ENCODE results near the gene PCDHB11. TPM values are rescaled to one million over a fixed set of nuclear protein-coding genes. Genes with fewer than 3 reads are reported as not detected.
"Not testable (repeated sequence)": the region's sequence is repeated elsewhere in the genome, so short reads cannot be mapped to it uniquely, and the experiment has no call there.

Gene PCDHB11
- not detected for total RNA-seq

DNA sequence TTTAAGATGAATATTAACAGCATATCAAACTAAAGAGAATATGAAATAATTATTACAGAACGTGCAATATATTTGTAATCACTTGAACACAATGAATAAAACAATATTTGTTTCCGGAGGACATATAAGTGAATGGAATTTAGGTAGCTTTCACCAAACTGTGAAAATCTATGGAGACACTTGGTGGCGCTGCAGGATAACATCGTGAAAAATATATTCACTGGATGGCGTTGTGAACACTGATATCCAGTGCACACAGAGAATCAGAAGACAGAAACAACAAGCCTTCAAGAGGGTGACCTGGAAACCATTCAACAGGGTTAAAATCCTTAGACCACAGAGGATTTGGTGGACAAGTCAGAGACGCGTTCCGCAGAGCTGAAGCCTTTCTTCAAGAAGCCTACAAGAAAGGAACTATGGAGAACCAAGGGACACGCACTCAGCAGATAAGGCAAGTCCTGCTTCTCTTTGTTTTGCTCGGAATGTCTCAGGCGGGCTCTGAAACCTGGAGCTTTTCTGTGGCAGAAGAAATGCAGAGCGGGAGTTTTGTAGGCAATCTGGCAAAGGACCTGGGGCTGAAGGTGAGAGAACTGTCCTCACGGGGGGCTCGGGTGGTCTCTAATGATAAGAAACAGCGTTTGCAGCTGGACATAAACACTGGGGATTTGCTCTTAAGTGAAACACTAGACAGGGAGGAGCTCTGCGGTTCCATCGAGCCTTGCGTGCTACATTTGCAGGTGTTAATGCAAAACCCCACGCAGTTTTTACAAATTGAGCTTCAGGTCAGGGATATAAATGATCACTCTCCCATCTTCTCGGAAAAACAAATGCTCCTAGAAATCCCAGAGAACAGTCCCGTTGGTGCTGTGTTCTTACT is at the start of gene PCDHB11:
Gene PCDHB11 (plus strand): TSS at position 269 of the 877 bp plus-strand sequence. CDS start 148 bp downstream, at position 417.
- H3K4me1 Mint-ChIP-seq: no peaks in the 10 kb centered on the region
- ChIA-PET POLR2A (no interaction called here), CTCF (no interaction called here)
- H3K27ac Mint-ChIP-seq: no peak within 1 kb of the TSS
- no peaks in the 10 kb centered on the region for H3K27me3 Mint-ChIP-seq
- DNase-seq: no peak
- peaks cover 2% of the 10 kb centered on the region for H3K36me3 Mint-ChIP-seq (ENCODE audit: low read depth)
- H3K9me3 Mint-ChIP-seq: peaks cover 25% of the 10 kb centered on the region
- no peak within 1 kb of the TSS for H3K4me3 Mint-ChIP-seq

DNA sequence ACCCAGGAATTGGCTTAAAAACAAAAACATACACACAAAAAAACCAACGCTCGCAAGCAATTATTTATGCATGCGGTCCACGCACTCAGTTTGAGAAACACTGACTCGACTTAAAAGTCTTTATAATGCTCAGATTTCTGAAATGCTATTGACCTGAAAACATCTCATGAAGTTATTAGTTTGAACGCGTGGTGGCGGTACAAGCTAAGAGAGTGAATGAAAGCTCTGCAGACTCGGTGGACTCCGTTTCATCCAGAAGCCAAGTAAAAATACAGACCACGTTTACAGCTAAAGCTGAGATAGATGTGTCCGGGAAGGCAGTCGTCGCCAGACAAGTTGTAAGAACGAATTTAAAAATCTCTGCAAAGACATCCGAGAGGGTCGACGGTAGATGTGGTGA is 49.6 kb upstream of the PCDHB11 start, which contains the start of gene PCDHB6:
Gene PCDHB6 (plus strand): TSS at position 246 of the 400 bp plus-strand sequence. CDS start 201 bp downstream, outside the sequence.
- Mint-ChIP-seq H3K4me1 (peaks cover 3% of the 10 kb centered on the region), H3K36me3 (ENCODE audit: low read depth) (peaks cover 4% of the 10 kb centered on the region), H3K27ac (no peak within 1 kb of the TSS), H3K9me3 (peaks cover 14% of the 10 kb centered on the region), H3K4me3 (peak within 1 kb of the TSS; percentile 35), H3K27me3 (peaks cover 16% of the 10 kb centered on the region)
- ChIA-PET POLR2A (no interaction called here), CTCF (interaction anchor here (1.2 kb wide), 1 partner anchor 27 kb away, joined by 3 read pairs; the partner anchor contains the start of gene PCDHB8)
- DNase-seq: no peak

DNA sequence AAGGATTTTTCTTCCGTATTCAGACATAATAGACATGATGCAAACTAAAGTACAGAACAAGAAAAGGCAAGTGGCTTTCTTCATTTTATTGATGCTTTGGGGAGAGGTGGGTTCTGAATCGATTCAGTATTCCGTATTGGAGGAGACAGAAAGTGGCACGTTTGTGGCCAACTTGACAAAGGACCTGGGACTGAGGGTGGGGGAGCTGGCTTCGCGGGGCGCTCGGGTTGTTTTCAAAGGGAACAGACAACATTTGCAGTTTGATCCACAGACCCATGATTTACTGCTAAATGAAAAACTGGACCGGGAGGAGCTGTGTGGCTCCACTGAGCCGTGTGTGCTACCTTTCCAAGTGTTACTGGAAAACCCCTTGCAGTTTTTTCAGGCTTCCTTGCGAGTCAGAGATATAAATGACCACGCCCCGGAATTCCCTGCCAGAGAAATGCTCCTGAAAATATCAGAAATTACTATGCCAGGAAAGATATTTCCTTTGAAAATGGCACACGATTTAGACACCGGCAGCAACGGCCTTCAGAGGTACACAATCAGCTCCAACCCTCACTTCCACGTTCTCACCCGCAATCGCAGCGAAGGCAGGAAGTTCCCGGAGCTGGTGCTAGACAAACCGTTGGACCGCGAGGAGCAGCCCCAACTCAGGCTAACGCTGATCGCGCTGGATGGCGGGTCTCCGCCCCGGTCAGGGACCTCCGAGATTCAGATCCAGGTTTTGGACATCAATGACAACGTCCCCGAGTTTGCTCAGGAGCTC is 49.0 kb upstream of the PCDHB11 start:
- CTCF ChIA-PET: interaction anchor here (1.2 kb wide), 1 partner anchor 27 kb away, joined by 3 read pairs; the partner anchor contains the start of gene PCDHB8

DNA sequence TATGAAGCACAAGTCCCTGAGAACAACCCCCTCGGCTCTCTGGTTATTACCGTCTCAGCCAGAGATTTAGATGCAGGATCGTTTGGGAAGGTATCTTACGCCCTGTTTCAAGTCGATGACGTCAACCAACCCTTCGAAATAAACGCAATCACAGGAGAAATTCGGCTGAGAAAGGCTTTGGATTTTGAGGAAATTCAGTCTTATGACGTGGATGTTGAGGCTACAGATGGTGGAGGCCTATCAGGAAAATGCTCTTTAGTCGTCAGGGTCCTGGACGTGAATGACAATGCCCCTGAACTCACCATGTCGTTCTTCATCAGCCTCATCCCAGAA is 48.5 kb upstream of the PCDHB11 start:
- peaks cover 3% of the 10 kb centered on the region for H3K4me1 Mint-ChIP-seq
- CTCF ChIA-PET: no interaction called here
- peaks cover 14% of the 10 kb centered on the region for H3K9me3 Mint-ChIP-seq
- no peak overlapping the region for H3K27ac Mint-ChIP-seq
- POLR2A ChIA-PET: no interaction called here
- DNase-seq: no peak
- peaks cover 4% of the 10 kb centered on the region for H3K36me3 Mint-ChIP-seq (ENCODE audit: low read depth)
- H3K4me3 Mint-ChIP-seq: no peak overlapping the region
- H3K27me3 Mint-ChIP-seq: peaks cover 16% of the 10 kb centered on the region

More for the DNA sequence above, 49.0 kb upstream of the PCDHB11 start:
- H3K9me3 Mint-ChIP-seq: peaks cover 14% of the 10 kb centered on the region
- H3K4me1 Mint-ChIP-seq: peaks cover 3% of the 10 kb centered on the region
- POLR2A ChIA-PET: no interaction called here
- DNase-seq: no peak
- no peak overlapping the region for H3K27ac Mint-ChIP-seq
- H3K27me3 Mint-ChIP-seq: peaks cover 16% of the 10 kb centered on the region
- peaks cover 4% of the 10 kb centered on the region for H3K36me3 Mint-ChIP-seq (ENCODE audit: low read depth)
- peak overlapping the region; percentile 35 for H3K4me3 Mint-ChIP-seq

DNA sequence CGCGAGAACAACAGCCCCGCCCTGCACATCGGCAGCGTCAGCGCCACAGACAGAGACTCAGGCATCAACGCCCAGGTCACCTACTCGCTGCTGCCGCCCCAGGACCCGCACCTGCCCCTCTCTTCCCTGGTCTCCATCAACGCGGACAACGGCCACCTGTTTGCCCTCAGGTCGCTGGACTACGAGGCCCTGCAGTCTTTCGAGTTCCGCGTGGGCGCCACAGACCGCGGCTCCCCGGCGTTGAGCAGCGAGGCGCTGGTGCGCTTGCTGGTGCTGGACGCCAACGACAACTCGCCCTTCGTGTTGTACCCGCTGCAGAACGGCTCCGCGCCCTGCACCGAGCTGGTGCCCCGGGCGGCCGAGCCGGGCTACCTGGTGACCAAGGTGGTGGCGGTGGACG is 47.8 kb upstream of the PCDHB11 start:
- H3K4me3 Mint-ChIP-seq; CTCF ChIA-PET; POLR2A ChIA-PET; H3K36me3 Mint-ChIP-seq (ENCODE audit: low read depth); H3K4me1 Mint-ChIP-seq; DNase-seq: not testable (repeated sequence)
- Mint-ChIP-seq H3K27ac (peak overlapping the region; percentile 38), H3K27me3 (peaks cover 16% of the 10 kb centered on the region), H3K9me3 (peaks cover 21% of the 10 kb centered on the region)

DNA sequence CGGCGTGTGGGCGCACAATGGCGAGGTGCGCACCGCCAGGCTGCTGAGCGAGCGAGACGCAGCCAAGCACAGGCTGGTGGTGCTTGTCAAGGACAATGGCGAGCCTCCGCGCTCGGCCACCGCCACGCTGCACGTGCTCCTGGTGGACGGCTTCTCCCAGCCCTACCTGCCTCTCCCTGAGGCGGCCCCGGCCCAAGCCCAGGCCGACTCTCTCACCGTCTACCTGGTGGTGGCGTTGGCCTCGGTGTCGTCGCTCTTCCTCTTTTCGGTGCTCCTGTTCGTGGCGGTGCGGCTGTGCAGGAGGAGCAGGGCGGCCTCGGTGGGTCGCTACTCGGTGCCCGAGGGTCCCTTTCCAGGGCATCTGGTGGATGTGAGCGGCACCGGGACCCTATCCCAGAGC is 47.3 kb upstream of the PCDHB11 start:
- Mint-ChIP-seq H3K27ac (peak overlapping the region; percentile 33), H3K9me3 (peaks cover 25% of the 10 kb centered on the region), H3K27me3 (peaks cover 16% of the 10 kb centered on the region)
- CTCF ChIA-PET; DNase-seq; H3K36me3 Mint-ChIP-seq (ENCODE audit: low read depth); H3K4me1 Mint-ChIP-seq; POLR2A ChIA-PET; H3K4me3 Mint-ChIP-seq: not testable (repeated sequence)

DNA sequence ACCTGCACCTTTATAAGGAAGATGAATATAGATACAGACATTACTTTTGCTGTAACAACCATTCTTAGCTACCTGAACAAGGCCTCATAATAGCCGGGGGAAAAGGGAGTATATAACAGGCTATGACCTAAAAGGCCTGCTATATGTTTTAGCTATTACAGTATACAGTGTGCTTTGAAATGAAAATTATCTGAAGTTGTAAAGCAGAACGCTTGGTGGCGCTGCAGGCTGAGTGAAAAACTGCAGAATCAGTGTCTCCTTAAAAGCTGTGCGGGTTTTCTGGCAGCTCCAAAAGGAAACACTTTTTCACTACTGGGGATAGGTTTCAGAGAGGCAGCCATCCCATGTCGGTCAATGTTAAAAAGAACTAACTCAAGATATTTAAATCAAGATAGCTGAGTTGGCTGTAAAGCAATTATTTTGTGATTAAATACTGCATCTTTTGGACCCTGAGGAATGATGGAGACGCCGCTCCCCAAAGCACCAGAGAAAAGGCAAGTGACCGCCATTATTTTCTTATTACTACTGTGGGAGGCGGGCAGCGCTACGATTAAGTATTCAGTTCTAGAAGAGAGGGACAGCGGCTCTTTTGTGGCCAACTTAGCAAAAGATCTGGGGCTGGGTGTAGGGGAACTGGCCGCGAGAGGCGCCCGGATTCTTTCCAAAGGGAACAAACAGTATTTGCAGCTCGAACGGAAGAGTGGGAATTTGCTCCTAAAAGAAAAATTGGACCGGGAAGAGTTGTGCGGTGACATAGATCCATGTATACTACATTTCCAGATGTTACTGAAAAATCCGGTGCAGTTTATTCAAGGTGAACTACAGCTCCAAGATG is 43.7 kb upstream of the PCDHB11 start:
- CTCF ChIA-PET: interaction anchor here (0.6 kb wide), 1 partner anchor 66 kb away, joined by 3 read pairs; no protein-coding TSS in a partner anchor
- H3K27ac Mint-ChIP-seq: no peak overlapping the region

DNA sequence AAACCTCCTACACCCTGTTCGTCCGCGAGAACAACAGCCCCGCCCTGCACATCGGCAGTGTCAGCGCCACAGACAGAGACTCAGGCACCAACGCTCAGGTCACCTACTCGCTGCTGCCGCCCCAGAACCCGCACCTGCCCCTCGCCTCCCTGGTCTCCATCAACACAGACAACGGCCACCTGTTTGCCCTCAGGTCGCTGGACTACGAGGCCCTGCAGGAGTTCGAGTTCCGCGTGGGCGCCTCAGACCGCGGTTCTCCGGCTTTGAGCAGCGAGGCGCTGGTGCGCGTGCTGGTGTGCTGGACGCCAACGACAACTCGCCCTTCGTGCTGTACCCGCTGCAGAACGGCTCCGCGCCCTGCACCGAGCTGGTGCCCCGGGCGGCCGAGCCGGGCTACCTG is 42.1 kb upstream of the PCDHB11 start:
- H3K27me3 Mint-ChIP-seq; POLR2A ChIA-PET; DNase-seq; CTCF ChIA-PET; H3K4me3 Mint-ChIP-seq; H3K4me1 Mint-ChIP-seq; H3K36me3 Mint-ChIP-seq (ENCODE audit: low read depth); H3K27ac Mint-ChIP-seq: not testable (repeated sequence)
- H3K9me3 Mint-ChIP-seq: peaks cover 16% of the 10 kb centered on the region

More for the DNA sequence above, 43.7 kb upstream of the PCDHB11 start:
- POLR2A ChIA-PET: no interaction called here
- Mint-ChIP-seq H3K4me1 (no peaks in the 10 kb centered on the region), H3K27me3 (peaks cover 11% of the 10 kb centered on the region), H3K36me3 (ENCODE audit: low read depth) (peaks cover 3% of the 10 kb centered on the region), H3K4me3 (no peak overlapping the region), H3K9me3 (peaks cover 22% of the 10 kb centered on the region)
- DNase-seq: no peak

DNA sequence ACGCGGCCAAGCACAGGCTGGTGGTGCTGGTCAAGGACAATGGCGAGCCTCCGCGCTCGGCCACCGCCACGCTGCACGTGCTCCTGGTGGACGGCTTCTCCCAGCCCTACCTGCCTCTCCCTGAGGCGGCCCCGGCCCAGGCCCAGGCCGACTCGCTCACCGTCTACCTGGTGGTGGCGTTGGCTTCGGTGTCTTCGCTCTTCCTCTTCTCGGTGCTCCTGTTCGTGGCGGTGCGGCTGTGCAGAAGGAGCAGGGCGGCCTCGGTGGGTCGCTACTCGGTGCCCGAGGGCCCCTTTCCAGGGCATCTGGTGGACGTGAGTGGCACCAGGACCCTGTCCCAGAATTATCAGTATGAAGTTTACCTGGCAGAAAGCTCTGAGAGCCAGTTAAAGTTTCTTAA is 41.5 kb upstream of the PCDHB11 start:
- H3K4me1 Mint-ChIP-seq; H3K36me3 Mint-ChIP-seq (ENCODE audit: low read depth); H3K27me3 Mint-ChIP-seq; H3K4me3 Mint-ChIP-seq; DNase-seq; CTCF ChIA-PET; H3K27ac Mint-ChIP-seq; POLR2A ChIA-PET: not testable (repeated sequence)
- H3K9me3 Mint-ChIP-seq: peaks cover 16% of the 10 kb centered on the region

DNA sequence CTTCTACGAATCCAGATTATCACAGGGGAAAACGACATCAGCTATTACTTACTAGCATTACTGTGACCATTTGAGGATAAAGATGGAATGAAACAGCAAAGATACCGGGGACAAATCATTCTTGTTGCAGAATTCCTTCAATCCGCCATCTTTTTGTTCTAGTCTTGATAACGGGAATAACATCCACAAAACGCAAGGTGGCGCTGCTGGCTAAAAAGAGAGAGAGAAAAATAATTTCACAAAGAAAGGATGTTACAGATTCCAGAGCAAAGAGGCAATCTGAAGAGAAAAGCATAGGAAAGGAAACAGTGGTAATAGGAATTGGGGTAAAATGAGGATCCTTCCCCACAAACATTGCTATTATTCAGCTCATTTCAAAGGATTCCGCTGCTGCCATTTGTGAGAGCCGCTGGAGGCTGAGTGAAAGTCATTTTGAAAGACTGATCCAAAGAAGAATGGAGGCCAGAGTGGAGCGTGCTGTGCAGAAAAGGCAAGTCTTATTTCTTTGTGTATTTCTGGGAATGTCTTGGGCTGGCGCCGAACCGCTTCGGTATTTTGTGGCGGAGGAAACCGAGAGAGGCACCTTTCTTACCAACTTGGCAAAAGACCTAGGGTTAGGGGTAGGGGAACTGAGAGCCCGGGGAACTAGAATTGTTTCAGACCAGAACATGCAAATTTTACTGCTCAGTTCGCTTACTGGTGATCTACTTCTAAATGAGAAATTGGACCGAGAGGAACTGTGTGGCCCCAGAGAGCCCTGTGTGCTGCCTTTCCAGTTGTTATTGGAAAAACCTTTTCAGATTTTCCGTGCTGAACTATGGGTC is 26.8 kb upstream of the PCDHB11 start, which contains the start of gene PCDHB7:
Gene PCDHB7 (plus strand): TSS at position 264 of the 824 bp plus-strand sequence. CDS start 192 bp downstream, at position 456.
- ChIA-PET CTCF (no interaction called here), POLR2A (no interaction called here)
- H3K36me3 Mint-ChIP-seq (ENCODE audit: low read depth): no peaks in the 10 kb centered on the region
- H3K27me3 Mint-ChIP-seq: peaks cover 18% of the 10 kb centered on the region
- H3K4me1 Mint-ChIP-seq: no peaks in the 10 kb centered on the region
- H3K4me3 Mint-ChIP-seq: no peak within 1 kb of the TSS
- no peak within 1 kb of the TSS for H3K27ac Mint-ChIP-seq
- DNase-seq: peak; percentile 27
- H3K9me3 Mint-ChIP-seq: peaks cover 13% of the 10 kb centered on the region

DNA sequence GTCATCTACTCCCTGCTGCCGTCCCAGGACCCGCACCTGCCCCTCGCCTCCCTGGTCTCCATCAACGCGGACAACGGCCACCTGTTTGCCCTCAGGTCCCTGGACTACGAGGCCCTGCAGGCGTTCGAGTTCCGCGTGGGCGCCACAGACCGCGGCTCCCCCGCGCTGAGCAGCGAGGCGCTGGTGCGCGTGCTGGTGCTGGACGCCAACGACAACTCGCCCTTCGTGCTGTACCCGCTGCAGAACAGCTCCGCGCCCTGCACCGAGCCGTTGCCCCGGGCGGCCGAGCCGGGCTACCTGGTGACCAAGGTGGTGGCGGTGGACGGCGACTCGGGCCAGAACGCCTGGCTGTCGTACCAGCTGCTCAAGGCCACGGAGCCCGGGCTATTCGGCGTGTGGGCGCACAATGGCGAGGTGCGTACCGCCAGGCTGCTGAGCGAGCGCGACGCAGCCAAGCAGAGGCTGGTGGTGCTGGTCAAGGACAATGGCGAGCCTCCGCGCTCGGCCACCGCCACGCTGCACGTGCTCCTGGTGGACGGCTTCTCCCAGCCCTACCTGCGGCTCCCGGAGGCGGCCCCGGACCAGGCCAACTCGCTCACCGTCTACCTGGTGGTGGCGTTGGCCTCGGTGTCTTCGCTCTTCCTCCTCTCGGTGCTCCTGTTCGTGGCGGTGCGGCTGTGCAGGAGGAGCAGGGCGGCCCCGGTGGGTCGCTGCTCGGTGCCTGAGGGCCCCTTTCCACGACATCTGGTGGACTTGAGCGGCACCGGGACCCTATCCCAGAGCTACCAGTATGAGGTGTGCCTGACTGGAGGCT is 24.9 kb upstream of the PCDHB11 start:
- DNase-seq, CTCF ChIA-PET: not testable (repeated sequence)

More for the DNA sequence above, 24.9 kb upstream of the PCDHB11 start:
- H3K27ac Mint-ChIP-seq; POLR2A ChIA-PET; H3K4me3 Mint-ChIP-seq; H3K4me1 Mint-ChIP-seq; H3K36me3 Mint-ChIP-seq (ENCODE audit: low read depth): not testable (repeated sequence)
- H3K9me3 Mint-ChIP-seq: peaks cover 13% of the 10 kb centered on the region
- peaks cover 18% of the 10 kb centered on the region for H3K27me3 Mint-ChIP-seq
